GM21619 (cell line): ENCODE results near the gene FAM151B.
"Not testable (repeated sequence)": the region's sequence is repeated elsewhere in the genome, so short reads cannot be mapped to it uniquely, and the experiment has no call there.

Experiments used
- ATAC-seq: cut with Tn5 transposase; IDR thresholded peaks from one replicate; pipeline ENCODE4 v1.9.1; 2021; ENCODE audit not compliant: unreplicated experiment

The FAM151B gene, protein sequence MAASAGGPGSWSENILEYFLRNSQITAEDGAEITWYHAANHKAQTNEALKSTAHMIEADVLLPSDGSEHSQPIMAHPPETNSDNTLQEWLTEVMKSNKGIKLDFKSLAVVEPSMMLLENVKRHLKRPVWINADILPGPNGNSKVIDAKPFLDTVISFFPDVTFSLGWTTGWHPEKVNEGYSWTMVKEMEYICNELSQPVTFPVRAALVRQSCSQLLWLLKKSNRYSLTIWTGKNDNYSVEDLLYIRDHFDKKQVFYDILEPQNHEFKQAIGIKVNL

DNA sequence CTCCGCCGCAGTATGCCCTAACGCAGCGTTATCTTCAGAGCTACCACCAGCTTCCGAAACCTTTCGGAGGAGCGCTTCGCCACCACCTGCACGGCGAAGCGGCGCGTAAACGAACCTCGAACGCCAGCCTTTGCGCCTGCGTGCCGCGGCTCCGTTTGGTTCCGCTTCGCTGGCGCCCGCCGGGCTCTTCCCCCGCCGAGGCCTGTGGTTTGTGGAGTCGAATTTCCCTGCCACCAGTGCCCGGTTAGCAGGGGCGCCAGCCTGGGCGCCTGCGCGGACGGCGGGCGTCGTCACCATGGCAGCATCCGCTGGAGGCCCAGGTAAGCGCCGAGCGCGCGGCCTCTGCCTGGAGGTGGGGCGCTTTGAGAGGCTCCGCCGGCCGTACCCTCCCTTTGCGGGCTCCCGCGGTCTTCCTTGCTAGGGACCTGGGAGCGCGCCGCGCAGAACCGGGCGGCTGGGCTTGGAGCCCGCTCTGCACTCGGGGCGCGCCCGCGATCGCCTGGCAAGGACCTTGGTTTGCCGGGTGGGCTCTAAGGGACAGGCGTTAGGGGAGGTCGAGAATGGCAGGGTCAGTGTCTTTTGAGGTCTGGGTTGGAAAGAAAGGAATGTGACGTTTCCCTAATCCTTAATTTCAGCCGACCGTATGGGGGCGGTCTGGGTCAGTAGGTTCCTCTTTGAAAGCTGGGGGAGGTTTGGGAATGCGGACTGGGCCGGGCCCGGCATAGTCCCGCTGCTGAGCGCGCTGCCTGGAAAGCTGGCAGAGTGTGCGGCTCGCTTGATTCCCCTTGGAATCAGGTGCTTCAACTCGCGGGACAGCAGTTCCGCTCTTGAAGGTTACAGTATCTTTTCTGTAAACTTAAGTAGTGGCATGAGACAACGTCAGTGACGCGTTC lies at the start of gene FAM151B:
Gene FAM151B, plus strand, starts transcription at position 272 of the 893 bp plus-strand sequence. Its CDS starts 24 bp downstream, at position 296.
- peak; percentile 82 for ATAC-seq

DNA sequence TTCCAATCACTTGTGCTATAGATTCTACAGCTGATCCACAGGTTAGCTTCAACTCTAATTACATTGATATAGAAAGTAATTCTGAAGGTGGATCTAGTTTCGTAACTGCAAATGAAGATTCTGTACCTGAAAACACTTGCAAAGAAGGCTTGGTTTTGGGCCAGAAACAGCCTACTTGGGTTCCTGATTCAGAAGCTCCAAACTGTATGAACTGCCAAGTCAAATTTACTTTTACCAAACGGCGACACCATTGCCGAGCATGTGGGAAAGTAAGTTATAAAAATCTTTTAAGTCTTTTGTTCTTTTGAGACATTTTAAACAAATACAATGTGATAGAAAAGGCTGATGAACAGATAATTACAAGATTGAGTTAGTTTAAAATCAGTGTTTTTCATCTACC lies 49.2 kb upstream of the FAM151B start:
- ATAC-seq = no peak

DNA sequence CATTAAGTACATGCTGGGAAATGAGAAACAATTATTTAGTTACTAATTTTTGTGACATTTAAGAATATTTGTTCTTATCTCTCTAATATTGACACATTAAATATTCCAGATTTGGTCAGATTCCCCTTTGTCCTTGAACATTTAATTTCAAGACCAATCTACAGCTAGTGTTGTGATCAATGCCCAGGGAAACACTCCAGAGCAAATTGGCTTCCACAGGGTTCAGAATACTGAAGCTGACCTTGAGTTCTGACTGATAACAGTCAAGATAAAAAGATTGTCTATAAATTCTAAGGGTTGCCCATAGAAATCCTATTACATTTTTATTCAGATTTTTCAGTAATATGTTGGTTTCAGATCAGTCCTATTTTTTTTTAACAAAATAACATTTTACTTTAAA lies 48.7 kb upstream of the FAM151B start:
- ATAC-seq = no peak

DNA sequence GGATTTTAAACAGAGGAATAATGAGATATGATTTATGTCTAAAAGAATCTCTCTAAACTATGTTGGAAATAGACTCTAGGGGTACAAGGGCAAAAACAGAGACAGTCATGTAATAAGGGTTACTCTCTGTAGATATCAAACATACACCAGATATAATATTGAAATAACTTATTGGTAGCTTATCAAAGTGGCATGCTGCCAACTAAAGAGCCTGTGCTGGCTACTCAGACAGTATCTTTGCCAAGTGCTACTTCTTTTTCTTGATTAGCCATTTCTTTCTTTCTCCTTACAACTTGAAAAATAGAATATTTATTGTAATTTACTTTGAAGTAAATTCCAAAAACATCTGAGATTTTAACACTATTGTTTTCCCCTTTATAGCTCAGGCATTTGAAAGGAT lies 45.2 kb upstream of the FAM151B start:
- no peak for ATAC-seq

DNA sequence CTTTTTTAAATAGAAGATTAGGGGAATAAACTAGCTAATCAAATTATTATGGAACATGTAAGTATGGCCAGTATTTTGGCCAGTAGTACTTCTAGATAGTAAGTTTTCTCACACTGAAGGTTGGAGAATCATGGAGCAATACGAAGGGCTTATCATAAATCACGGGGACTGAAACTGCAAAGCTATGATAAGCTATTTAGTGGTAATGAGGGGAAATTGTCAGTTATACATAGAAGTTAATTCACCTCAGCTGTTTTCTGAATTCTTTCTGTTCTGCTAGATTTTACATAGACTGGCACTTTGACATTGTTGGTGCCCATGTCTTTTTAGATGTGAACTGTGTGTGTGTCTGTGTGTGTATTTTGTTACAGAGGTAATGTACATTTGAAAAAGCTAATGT lies 34.5 kb upstream of the FAM151B start:
- no peak for ATAC-seq

DNA sequence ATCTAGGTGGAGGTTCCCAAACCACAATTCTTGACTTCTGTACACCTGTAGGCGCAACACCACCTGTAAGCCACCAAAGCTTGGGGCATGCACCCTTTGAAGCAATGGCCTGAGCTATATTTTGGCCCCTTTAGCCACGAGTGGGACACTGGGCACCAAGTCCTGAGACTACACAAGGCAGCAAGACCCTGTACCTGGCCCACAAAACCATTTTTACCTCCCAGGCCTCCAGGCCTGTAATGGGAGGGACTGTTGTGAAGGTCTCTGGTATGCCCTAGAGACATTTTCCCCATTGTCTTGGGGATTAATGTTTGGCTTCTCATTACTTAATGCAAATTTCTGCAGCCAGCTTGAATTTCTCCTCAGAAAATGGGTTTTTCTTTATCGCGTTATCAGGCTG lies 24.6 kb upstream of the FAM151B start:
- ATAC-seq = no peak

DNA sequence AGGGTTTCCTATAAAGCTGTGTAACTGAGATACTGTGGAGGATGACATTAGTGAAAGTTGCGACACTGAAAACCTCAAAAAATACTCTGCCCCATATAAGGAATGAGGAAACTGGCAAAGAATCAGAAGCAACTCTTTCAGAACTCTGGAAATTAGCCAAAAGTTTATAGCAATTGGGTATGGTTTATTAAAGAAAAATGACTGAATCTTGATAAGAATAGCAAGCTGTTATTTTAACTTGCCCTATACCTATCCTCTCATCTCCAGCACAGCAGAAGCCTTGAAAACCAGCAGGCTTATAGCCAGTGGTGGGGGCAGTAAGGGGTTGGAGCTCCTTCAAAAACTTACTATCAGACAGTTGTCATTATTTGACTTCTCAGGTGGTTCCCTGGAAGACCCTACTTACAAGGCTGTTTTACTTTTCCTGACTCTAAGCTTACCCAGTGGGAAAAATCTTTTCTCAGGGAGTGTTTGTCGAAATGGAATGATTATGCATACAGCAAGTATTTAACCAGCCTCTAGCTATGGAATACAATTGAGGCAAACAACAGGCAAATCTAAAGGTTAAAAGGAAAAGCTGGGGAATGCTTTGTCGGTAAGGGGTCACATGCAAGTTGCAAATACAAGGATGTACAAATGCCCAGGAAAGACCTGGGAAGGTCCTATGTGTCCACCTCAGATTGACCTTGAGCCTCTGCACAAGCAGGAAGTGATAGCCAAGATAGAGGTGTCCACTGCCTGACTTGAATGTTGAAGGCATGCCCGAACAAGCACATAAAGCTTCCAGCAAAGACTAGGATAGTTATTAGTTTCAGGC lies 21.0 kb upstream of the FAM151B start:
- no peak for ATAC-seq

DNA sequence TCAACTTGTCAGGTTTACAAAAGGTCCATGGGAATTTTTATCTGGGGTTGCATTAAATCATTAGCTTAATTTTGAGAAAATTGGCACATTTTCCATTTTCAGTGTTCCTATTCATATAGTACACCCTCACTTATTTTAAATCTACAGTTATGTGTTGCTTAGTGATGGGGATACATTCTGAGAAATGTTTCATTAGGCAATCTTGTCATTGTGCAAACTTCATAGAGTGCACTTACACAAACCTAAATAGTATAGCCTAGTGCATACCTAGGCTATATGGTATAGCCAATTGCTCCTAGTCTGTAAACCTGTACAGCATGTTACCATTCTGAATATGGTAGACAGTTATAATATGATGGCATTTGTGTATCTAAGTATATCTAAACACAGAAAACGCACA lies 19.8 kb upstream of the FAM151B start:
- no peak for ATAC-seq

DNA sequence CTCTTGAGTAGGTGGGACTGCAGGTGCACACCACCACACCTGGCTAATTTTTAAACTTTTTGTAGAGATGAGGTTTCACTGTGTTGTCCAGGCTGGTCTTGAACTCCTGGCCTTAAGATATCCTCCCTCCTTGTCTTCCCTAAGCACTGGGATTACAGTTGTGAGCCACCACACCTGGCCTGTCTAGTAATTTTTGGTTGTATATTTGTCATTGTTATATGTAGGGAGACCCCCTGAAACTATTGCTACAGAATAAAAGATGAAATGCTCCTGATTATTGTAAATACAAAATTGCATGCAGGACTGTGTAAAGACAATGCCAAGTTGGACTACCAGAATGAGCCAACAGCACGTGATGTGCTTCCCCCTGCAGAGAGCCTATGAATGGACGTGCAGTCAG lies 17.3 kb upstream of the FAM151B start:
- ATAC-seq = not testable (repeated sequence)

DNA sequence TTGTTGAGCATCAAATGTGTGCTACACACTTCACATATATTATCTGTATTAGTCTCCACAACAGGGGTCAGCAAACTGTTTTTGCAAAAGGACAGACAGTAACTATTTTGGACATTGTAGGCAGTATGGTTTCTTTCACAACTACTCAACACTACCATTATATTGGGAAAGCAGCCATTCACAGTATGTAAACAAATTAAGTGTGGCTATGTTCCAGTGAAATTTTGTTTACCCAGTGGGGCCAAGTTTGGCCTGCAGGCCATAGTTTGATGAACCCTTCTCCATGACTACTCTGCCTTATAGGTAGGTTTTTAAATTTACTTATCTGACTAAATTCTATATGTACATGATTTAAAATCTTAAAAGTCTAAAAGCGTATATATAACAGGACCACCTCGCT lies 13.0 kb upstream of the FAM151B start:
- no peak for ATAC-seq

DNA sequence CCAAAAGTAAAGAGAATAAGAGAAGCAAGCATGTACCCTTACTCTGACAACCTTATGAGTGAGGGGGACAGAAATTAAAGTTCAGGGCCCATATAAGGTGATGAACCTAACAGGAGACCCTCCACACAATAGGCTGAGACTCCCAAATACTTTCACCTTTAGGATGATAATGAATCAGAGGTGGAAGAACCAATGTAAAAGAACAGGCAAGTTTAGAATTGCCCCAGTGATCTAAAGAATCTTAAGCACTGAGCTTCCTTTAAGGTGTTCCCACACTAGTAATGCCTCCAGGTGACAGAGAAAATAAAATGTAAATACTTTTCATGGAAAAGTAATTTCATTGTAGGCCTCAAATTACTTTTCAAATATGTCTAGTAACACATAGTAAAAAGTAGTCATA lies 8.2 kb upstream of the FAM151B start:
- ATAC-seq = no peak

DNA sequence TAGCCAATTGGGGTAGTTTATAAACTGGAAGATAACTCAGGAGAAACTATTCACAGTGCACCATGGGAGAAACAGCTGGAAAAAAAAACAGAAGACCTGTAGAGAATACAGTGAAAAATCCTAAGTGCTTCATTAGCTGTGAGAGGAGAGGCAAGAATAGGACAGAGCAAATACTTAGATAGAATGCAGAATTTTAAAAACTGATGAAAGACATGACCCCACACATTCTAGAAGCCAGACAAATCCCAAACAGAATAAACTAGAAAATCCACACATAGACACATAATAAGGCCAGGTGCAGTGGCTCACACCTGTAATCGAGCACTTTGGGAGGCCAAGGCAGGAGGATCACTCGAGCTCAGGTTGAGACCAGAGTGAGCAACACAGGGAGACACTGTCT lies 7.5 kb upstream of the FAM151B start:
- no peak for ATAC-seq

DNA sequence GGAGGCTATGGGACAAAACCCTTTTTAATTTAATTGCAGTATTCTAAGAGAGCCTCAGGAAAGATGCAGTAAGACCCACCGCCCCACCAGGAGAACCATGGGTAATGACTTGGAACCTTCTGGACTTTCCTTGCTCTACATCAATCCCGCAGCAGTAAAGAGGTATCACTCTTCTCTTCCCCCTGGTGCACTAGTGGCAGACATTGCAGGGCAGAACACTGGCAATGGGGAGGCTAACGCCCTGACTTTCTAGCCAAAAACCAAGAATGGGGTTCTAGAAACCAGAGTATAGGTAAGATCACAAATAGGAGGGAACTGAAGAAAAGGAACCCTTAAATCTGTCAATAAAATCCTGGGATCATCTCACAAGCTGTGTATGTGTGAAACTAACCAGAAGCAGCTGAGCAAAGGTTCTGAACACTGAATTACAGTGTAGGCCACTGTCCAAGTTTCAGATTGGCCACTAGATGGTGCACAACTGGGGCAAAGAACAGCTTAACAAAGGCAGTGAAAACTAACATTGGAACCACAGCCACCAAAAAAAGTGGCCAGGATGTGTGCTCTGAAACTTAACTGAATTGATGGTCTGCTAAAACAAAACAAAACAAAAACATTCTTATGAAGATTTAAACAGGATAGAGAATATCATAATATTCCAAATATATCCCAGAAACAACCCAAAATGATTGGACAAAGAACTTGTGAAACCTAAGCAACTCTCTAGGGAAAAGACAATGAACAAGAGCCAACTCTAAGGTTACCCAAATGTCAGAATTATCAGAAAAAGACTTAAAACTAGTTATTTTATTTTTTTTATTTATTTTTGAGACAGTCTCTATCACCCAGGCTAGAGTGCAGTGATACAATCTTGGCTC lies 6.6 kb upstream of the FAM151B start:
- ATAC-seq = peak; percentile 66

DNA sequence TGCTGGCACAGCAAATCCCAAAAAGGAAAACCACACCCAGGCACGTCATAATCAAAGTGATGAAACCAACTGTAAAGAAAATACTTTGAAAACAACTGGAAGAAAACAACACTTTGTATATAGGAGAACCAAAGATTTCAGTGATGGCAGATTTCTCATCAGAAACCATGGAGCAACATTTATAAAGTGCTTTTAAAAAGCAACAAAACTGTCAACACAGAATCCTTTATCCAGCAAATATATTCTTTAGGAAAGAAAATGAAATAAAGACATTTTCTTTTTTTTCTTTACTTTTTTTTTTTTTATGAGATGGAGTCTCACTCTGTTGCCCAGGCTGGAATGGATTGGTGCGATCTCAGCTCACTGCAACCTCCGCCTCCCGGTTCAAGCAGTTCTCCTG lies 5.3 kb upstream of the FAM151B start:
- no peak for ATAC-seq

DNA sequence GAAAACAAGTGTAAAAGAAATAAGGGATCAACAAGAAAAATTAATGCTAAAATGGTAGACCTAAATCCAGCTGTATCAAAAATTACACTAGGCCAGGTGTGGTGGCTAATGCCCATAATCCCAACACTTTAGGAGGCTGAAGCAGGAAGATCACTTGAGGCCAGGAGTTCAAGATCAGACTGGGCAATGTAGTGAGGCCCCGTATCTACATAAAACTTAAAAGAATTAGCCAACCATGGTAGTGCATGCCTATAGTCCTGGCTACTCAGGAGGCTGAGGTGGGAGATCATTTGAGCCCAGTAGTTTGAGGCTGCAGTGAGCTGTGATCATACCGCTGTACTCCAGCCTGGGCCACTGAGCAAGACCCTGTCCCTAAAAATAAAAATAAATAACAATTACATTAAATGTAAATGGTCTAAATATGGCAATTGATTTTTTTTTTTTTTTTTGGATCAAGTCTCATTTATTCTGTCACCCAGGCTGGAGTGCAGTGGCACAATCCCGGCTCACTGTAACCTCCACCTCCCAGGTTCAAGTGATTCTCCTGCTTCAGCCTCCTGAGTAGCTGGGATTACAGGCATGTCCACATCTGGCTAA lies 4.2 kb upstream of the FAM151B start:
- ATAC-seq = no peak

DNA sequence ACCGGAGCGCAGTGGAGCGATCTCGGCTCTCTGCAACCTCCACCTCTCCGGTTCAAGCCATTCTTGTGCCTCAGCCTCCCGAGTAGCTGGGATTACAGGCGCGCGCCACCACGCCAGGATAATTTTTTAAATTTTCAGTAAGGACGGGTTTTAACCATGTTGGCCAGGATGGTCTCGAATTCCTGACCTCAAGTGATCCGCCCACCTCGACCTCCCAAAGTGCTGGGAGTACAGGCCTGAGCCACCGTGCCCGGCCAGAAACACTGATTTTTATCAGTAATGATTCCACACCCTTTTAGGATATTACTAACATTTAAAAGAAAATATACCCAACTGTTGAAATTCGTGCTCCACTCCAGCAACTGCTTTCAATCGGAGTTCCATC lies 464 bp upstream of the FAM151B start:
- no peak for ATAC-seq

DNA sequence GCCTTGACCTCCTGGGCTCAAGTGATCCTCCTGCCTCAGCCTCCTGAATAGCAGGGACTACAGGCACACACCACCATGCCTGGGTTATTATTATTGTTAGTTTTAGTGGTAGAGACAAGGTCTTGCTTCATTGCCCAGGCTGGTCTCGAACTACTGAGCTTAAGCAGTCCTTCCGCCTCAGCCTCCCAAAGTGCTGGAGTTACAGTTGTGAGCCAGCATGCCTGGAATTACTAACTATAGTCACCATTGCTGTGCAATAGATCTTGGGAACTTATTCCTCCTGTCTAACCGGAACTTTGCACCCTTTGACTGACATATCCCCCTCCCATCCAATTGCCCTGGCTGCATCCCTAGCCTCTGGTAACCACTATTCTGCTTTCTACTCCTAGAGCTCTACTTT lies 3.4 kb downstream of the FAM151B start:
- no peak for ATAC-seq

DNA sequence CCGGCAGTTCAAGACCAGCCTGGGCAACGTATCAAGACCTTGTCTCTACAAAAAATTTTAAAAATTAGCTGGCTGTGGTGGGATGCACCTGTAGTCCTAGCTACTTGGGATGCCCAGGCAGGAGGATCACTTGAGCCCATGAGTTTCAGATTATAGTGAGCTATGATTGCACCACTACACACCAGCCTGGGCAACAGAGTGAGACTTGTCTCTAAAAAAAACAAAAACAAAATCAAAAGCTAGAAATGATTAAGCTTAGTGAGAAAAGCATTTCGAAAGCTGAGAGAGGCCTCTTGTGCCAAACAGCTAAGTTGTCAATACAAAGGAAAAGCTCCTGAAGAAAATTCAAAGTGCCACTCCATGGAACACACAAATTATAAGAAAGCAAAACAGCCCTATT lies 4.8 kb downstream of the FAM151B start:
- no peak for ATAC-seq

DNA sequence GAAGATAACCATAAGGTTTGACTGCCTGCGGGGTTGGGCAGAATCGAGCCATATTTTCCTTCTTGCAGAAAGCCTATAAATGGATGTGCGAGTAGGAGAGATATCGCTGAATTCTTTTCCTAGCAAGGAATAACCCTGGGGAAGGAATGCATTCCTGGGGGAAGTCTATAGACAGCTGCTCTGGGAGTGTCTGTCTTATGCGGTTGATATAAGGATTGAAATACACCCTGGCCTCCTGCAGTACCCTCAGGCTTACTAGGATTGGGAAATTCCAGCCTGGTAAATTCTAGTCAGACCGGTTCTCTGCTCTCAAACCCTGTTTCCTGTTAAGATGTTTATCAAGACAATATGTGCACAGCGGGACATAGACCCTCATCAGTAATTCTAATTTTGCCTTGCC lies 5.5 kb downstream of the FAM151B start:
- not testable (repeated sequence) for ATAC-seq

DNA sequence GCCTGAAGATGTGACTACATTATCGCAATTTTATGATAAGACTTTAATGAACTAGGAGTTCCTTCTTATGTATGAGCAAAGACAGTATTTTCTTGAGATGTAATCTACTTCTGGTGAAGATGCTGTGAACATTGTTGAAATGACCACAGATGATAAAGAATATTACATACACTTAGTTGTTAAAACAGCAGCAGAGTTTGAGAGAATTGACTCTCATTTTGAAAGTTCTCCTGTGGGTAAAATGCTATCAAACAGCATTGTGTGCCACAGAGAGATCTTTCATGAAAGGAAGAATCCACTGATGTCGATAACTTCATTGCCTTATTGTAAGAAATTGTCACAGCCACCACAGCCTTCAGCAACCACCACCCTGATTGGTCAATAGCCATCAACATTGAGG lies 8.0 kb downstream of the FAM151B start:
- ATAC-seq = no peak
